ENCODE measurements around the gene CGB8. TPM values are rescaled to one million over a fixed set of nuclear protein-coding genes. Genes with fewer than 3 reads are reported as not detected.
"Not testable (repeated sequence)": the region's sequence is repeated elsewhere in the genome, so short reads cannot be mapped to it uniquely, and the experiment has no call there.

The CGB8 gene
- total RNA-seq (not detected), polyA plus RNA-seq (not detected)
- long read RNA-seq, donor 1: 0 reads
- long read RNA-seq, donor 2: 0 reads
- long read RNA-seq, donor 3: 0 reads
- long read RNA-seq, donor 4: 0 reads
- long read RNA-seq, donor 5: 0 reads
- long read RNA-seq, donor 6: 0 reads
- long read RNA-seq, donor 7: 0 reads
- long read RNA-seq, donor 8: 0 reads
- long read RNA-seq, donor 9: 0 reads
- long read RNA-seq, donor 10: 0 reads

- H3K9me3 ChIP-seq (replicated peaks in 1 of 3); H3K4me3 ChIP-seq; DNase-seq; intact Hi-C loops (cut with DNase I); H3K4me1 ChIP-seq (replicated peaks in 1 of 2); H3K27me3 ChIP-seq; H3K27ac ChIP-seq; H3K36me3 ChIP-seq (replicated peaks in 1 of 2): not testable (repeated sequence)
- WGBS, 4 donors: 80 to 100% (median 85%) methylated on average over 3 to 10 of the region's 12 CpGs
These were observed at the start of gene CGB8 for GRCh38 chr19:49049011-49049410. Gene CGB8, minus strand, starts transcription at chr19:49049111. Its CDS starts 372 bp downstream, at chr19:49048739.

- Histone ChIP-seq H3K27me3 (no peaks in the 10 kb centered on the region), H3K9me3 (replicated peaks in 1 of 3) (no peaks in the 10 kb centered on the region), H3K36me3 (replicated peaks in 1 of 2) (peaks cover 0 to 98% of the 10 kb centered on the region in 2 donors), H3K27ac (peak overlapping the region in 2 of 5 donors; percentile 12 to 32), H3K4me1 (replicated peaks in 1 of 2) (peaks cover 0 to 9% of the 10 kb centered on the region in 2 donors), H3K4me3 (no peak overlapping the region)
- intact Hi-C loops (cut with DNase I): loop anchor here (2.0 to 5.0 kb wide), 2 partner anchors 49 to 110 kb away; no protein-coding TSS in a partner anchor
- DNase-seq: peak; percentile 58 to 89 (median 74)
- no peak for TF ChIP-seq POLR2A (IDR thresholded peaks at IDR 0.05)
- peak; percentile 96 to 99 (median 98) for TF ChIP-seq CTCF (IDR thresholded peaks at IDR 0.05)
- 35 to 54% (median 39%) methylated on average over 7 to 8 of the region's 8 CpGs for WGBS, 4 donors
These were observed 48.8 kb upstream of the CGB8 start for GRCh38 chr19:49097453-49098288.

GRCh38 chr19:49094505-49095482 is 45.9 kb upstream of the CGB8 start:
- DNase-seq: peak in 3 of 7 donors; percentile 38 to 52 (median 52)
- WGBS, 4 donors: 60 to 76% (median 71%) methylated on average over 14 to 23 of the region's 23 CpGs
- intact Hi-C loops (cut with DNase I): loop anchor here (5.0 kb wide), 1 partner anchor 113 kb away; no protein-coding TSS in a partner anchor
- peaks cover 0 to 9% of the 10 kb centered on the region in 2 donors for H3K4me1 ChIP-seq (replicated peaks in 1 of 2)
- no peaks in the 10 kb centered on the region for H3K27me3 ChIP-seq
- TF ChIP-seq POLR2A (IDR thresholded peaks at IDR 0.05): no peak
- no peak for TF ChIP-seq CTCF (IDR thresholded peaks at IDR 0.05)
- no peak overlapping the region for H3K4me3 ChIP-seq
- H3K36me3 ChIP-seq (replicated peaks in 1 of 2): peaks cover 0 to 98% of the 10 kb centered on the region in 2 donors
- no peaks in the 10 kb centered on the region for H3K9me3 ChIP-seq (replicated peaks in 1 of 3)
- no peak overlapping the region for H3K27ac ChIP-seq

GRCh38 chr19:49092686-49093085 is 43.8 kb upstream of the CGB8 start:
- WGBS, 4 donors: 81 to 90% (median 82%) methylated on average over 6 of the region's 6 CpGs
- intact Hi-C loops (cut with DNase I): no loop called here
- H3K4me3 ChIP-seq: no peak overlapping the region
- H3K27me3 ChIP-seq: no peaks in the 10 kb centered on the region
- peaks cover 0 to 92% of the 10 kb centered on the region in 2 donors for H3K36me3 ChIP-seq (replicated peaks in 1 of 2)
- H3K9me3 ChIP-seq (replicated peaks in 1 of 3): no peaks in the 10 kb centered on the region
- peaks cover 0 to 18% of the 10 kb centered on the region in 2 donors for H3K4me1 ChIP-seq (replicated peaks in 1 of 2)
- TF ChIP-seq CTCF (IDR thresholded peaks at IDR 0.05): no peak
- no peak for TF ChIP-seq POLR2A (IDR thresholded peaks at IDR 0.05)
- no peak overlapping the region for H3K27ac ChIP-seq
- no peak for DNase-seq

Measured in adrenal gland (tissue), 19 donors.